Neuronal stem cell (in vitro differentiated cells): ENCODE results near the gene ANKS6.

ENCODE experiments used
- DNase-seq: peaks from one replicate; pipeline ENCODE4 v3.0.0-alpha.2; 2013; ENCODE audit warnings: low spot score
- H2AFZ ChIP-seq: one replicate; pipeline ENCODE4 v1.6.1; 2013; ENCODE audit warnings: mild to moderate bottlenecking, low read length, inconsistent platforms
- H2AK5ac ChIP-seq: 2 replicates; pipeline ENCODE4 v1.6.1; 2013; ENCODE audit warnings: low read depth, mild to moderate bottlenecking, inconsistent platforms, low read length, moderate library complexity, mixed read lengths
- H2BK120ac ChIP-seq: 2 replicates; pipeline ENCODE4 v1.6.1; 2013; ENCODE audit warnings: low read depth, mild to moderate bottlenecking, inconsistent platforms, low read length, moderate library complexity, mixed read lengths
- H2BK12ac ChIP-seq: one replicate; pipeline ENCODE4 v1.6.1; 2013; ENCODE audit warnings: low read length, inconsistent platforms
- H2BK15ac ChIP-seq: 2 replicates; pipeline ENCODE4 v1.6.1; 2013; ENCODE audit warnings: mild to moderate bottlenecking, low read length, inconsistent platforms, mixed read lengths
- H2BK5ac ChIP-seq: one replicate; pipeline ENCODE4 v1.6.1; 2013; ENCODE audit warnings: inconsistent platforms, mild to moderate bottlenecking, low read length, moderate library complexity
- H3K14ac ChIP-seq: one replicate; pipeline ENCODE4 v1.6.1; 2013; ENCODE audit warnings: low read length, inconsistent platforms
- H3K18ac ChIP-seq: 2 replicates; pipeline ENCODE4 v1.6.1; 2013; ENCODE audit warnings: low read length, inconsistent platforms
- H3K23ac ChIP-seq: 2 replicates; pipeline ENCODE4 v1.6.1; 2013; ENCODE audit warnings: low read depth, mild to moderate bottlenecking, mixed read lengths, low read length, inconsistent platforms; ENCODE audit not compliant: poor library complexity
- H3K27ac ChIP-seq: replicated peaks from 3 replicates; pipeline ENCODE4 v1.5.1; 2013; ENCODE audit warnings: low read length, inconsistent platforms
- H3K27me3 ChIP-seq, 3 experiments: 2 replicates each; pipeline ENCODE4 v1.6.1; 2013; ENCODE audit warnings: low read length in 3 of 3, mild to moderate bottlenecking in 2 of 3, inconsistent platforms in 1 of 3, low read depth in 1 of 3, mixed read lengths in 1 of 3, moderate library complexity in 1 of 3; ENCODE audit not compliant: control insufficient read depth in 3 of 3, insufficient read depth in 3 of 3
- H3K36me3 ChIP-seq, 2 donors: replicated peaks in 1 of 2; 2 replicates each; pipeline ENCODE4 v1.6.1; 2013; ENCODE audit warnings: low read length in 2 of 2; ENCODE audit not compliant: control insufficient read depth in 2 of 2, insufficient read depth in 2 of 2
- H3K4ac ChIP-seq: 2 replicates; pipeline ENCODE4 v1.6.1; 2013; ENCODE audit warnings: inconsistent platforms, mild to moderate bottlenecking, low read length, moderate library complexity
- H3K4me1 ChIP-seq, 2 donors: 1 replicate in 1 of 2; 2 replicates in 1 of 2; pipeline ENCODE4 v1.6.1; 2013; ENCODE audit warnings: low read length in 2 of 2, low read depth in 1 of 2; ENCODE audit not compliant: control insufficient read depth in 2 of 2, insufficient read depth in 1 of 2
- H3K4me2 ChIP-seq: one replicate; pipeline ENCODE4 v1.6.1; 2013; ENCODE audit warnings: mild to moderate bottlenecking, low read length, inconsistent platforms; ENCODE audit not compliant: insufficient read depth, poor library complexity, severe bottlenecking
- H3K4me3 ChIP-seq, 2 donors: 2 replicates each; pipeline ENCODE4 v1.5.1; 2013; ENCODE audit warnings: low read length in 2 of 2, mild to moderate bottlenecking in 2 of 2, inconsistent platforms in 1 of 2, moderate library complexity in 1 of 2
- H3K79me1 ChIP-seq: one replicate; pipeline ENCODE4 v1.6.1; 2013; ENCODE audit warnings: low read depth, mild to moderate bottlenecking, inconsistent platforms, low read length, moderate library complexity
- H3K9ac ChIP-seq: one replicate; pipeline ENCODE4 v1.6.1; 2013; ENCODE audit warnings: mild to moderate bottlenecking, low read depth, low read length, inconsistent platforms; ENCODE audit not compliant: poor library complexity
- H3K9me3 ChIP-seq, 2 donors: replicated peaks in 1 of 2; 2 replicates each; pipeline versions ENCODE3 to v1.6.1; 2013; ENCODE audit warnings: low read length in 2 of 2, mild to moderate bottlenecking in 2 of 2, inconsistent platforms in 1 of 2, low read depth in 1 of 2, mixed read lengths in 1 of 2, moderate library complexity in 1 of 2; ENCODE audit not compliant: control insufficient read depth in 2 of 2, insufficient read depth in 1 of 2
- H4K8ac ChIP-seq: one replicate; pipeline ENCODE4 v1.6.1; 2013; ENCODE audit warnings: low read depth, mild to moderate bottlenecking, inconsistent platforms, low read length, moderate library complexity
- H4K91ac ChIP-seq: one replicate; pipeline ENCODE4 v1.6.1; 2013; ENCODE audit warnings: low read length, low read depth, mild to moderate bottlenecking, inconsistent platforms; ENCODE audit not compliant: poor library complexity
- WGBS, 2 donors: extraction: QIAGEN DNeasy Blood & Tissue Kit; methylation state at CpG; one replicate each; pipeline ENCODE4 v1.1.7; 2013; ENCODE audit warnings: missing lambda C conversion rate in 2 of 2, mixed read lengths in 1 of 2; ENCODE audit not compliant: insufficient read length in 2 of 2, insufficient replicate concordance in 1 of 2; ENCODE audit errors: extremely low coverage in 2 of 2; 5-methylcytosine and 5-hydroxymethylcytosine counted together

ANKS6 gene

GRCh38 chr9:98767915-98768314 lies 28.4 kb downstream of the ANKS6 start:
- Histone ChIP-seq H3K36me3 (peaks cover 46 to 79% of the 10 kb centered on the region in 2 donors), H2BK15ac (no peak overlapping the region)
- no peak for DNase-seq

GRCh38 chr9:98767196-98767595 lies 29.2 kb downstream of the ANKS6 start:
- Histone ChIP-seq H3K36me3 (peaks cover 41 to 75% of the 10 kb centered on the region in 2 donors), H3K18ac (no peak overlapping the region), H3K23ac (no peak overlapping the region), H3K4ac (no peak overlapping the region), H3K14ac (no peak overlapping the region), H4K91ac (no peak overlapping the region), H2BK15ac (no peak overlapping the region), H3K27ac (no peak overlapping the region), H2AK5ac (no peak overlapping the region), H3K79me1 (no peaks in the 10 kb centered on the region), H3K9ac (no peak overlapping the region), H3K4me3 (no peak overlapping the region), H3K9me3 (peaks cover 4 to 8% of the 10 kb centered on the region in 2 donors), H2BK5ac (no peak overlapping the region), H3K4me2 (no peak overlapping the region), H2BK12ac (no peak overlapping the region), H2BK120ac (no peak overlapping the region), H3K27me3 (no peaks in the 10 kb centered on the region), H2AFZ (no peak overlapping the region), H3K4me1 (no peaks in the 10 kb centered on the region), H4K8ac (no peak overlapping the region)
- no CpG with 5 or more reads among the region's 3 CpGs for WGBS, 2 donors
- DNase-seq = no peak

More at GRCh38 chr9:98767915-98768314, 28.4 kb downstream of the ANKS6 start:
- Histone ChIP-seq H2BK12ac (no peak overlapping the region), H3K14ac (no peak overlapping the region), H3K79me1 (no peaks in the 10 kb centered on the region), H3K9ac (no peak overlapping the region), H3K4me3 (peak overlapping the region in 1 of 2 donors; percentile 43), H2BK120ac (no peak overlapping the region), H4K91ac (no peak overlapping the region), H3K4me1 (no peaks in the 10 kb centered on the region), H3K27me3 (no peaks in the 10 kb centered on the region), H3K18ac (no peak overlapping the region), H3K23ac (peak overlapping the region; percentile 3), H3K9me3 (peaks cover 4 to 8% of the 10 kb centered on the region in 2 donors), H2AK5ac (no peak overlapping the region), H3K4ac (no peak overlapping the region), H2BK5ac (no peak overlapping the region), H3K27ac (no peak overlapping the region), H4K8ac (no peak overlapping the region), H3K4me2 (no peak overlapping the region), H2AFZ (no peak overlapping the region)
- no CpG with 5 or more reads among the region's 7 CpGs for WGBS, 2 donors

GRCh38 chr9:98766586-98766985 lies 29.8 kb downstream of the ANKS6 start:
- no peak overlapping the region for H3K4me3 ChIP-seq
- peaks cover 37 to 69% of the 10 kb centered on the region in 2 donors for H3K36me3 ChIP-seq
- no peaks in the 10 kb centered on the region for H3K27me3 ChIP-seq
- peaks cover 4 to 8% of the 10 kb centered on the region in 2 donors for H3K9me3 ChIP-seq
- H3K18ac ChIP-seq = no peak overlapping the region
- H2AFZ ChIP-seq = no peak overlapping the region
- H2BK12ac ChIP-seq = no peak overlapping the region
- H3K4me1 ChIP-seq = no peaks in the 10 kb centered on the region
- no peak for DNase-seq
- H3K14ac ChIP-seq = no peak overlapping the region
- H3K23ac ChIP-seq = no peak overlapping the region
- H2AK5ac ChIP-seq = no peak overlapping the region
- no peak overlapping the region for H2BK15ac ChIP-seq
- no peak overlapping the region for H3K9ac ChIP-seq
- no peak overlapping the region for H3K4ac ChIP-seq
- no peaks in the 10 kb centered on the region for H3K79me1 ChIP-seq
- H3K4me2 ChIP-seq = no peak overlapping the region
- H4K91ac ChIP-seq = no peak overlapping the region
- H4K8ac ChIP-seq = no peak overlapping the region
- no CpG with 5 or more reads among the region's 2 CpGs for WGBS, 2 donors
- no peak overlapping the region for H2BK5ac ChIP-seq
- no peak overlapping the region for H2BK120ac ChIP-seq
- no peak overlapping the region for H3K27ac ChIP-seq

GRCh38 chr9:98765256-98765655 lies 31.1 kb downstream of the ANKS6 start:
- DNase-seq = no peak
- no peaks in the 10 kb centered on the region for H3K4me1 ChIP-seq
- no CpG with 5 or more reads among the region's 1 CpG for WGBS, 2 donors
- no peak overlapping the region for H2BK120ac ChIP-seq
- H3K14ac ChIP-seq = no peak overlapping the region
- H2BK5ac ChIP-seq = no peak overlapping the region
- no peak overlapping the region for H2AFZ ChIP-seq
- no peak overlapping the region for H3K4ac ChIP-seq
- H4K91ac ChIP-seq = no peak overlapping the region
- no peak overlapping the region for H2BK15ac ChIP-seq
- no peak overlapping the region for H3K4me2 ChIP-seq
- no peaks in the 10 kb centered on the region for H3K27me3 ChIP-seq
- no peak overlapping the region for H2AK5ac ChIP-seq
- no peak overlapping the region for H3K18ac ChIP-seq
- H3K9me3 ChIP-seq = peaks cover 2 to 8% of the 10 kb centered on the region in 2 donors
- H3K79me1 ChIP-seq = no peaks in the 10 kb centered on the region
- H3K9ac ChIP-seq = no peak overlapping the region
- H3K4me3 ChIP-seq = no peak overlapping the region
- H2BK12ac ChIP-seq = no peak overlapping the region
- H3K36me3 ChIP-seq = peaks cover 31 to 68% of the 10 kb centered on the region in 2 donors
- H3K27ac ChIP-seq = no peak overlapping the region
- no peak overlapping the region for H4K8ac ChIP-seq
- no peak overlapping the region for H3K23ac ChIP-seq
